Retina (tissue), 1 donor: ENCODE results near the gene MFSD8.
"Not testable (repeated sequence)": the region's sequence is repeated elsewhere in the genome, so short reads cannot be mapped to it uniquely, and the experiment has no call there.

Experiments
- DNase-seq: peaks from one replicate; pipeline ENCODE4 v3.0.0-alpha.2; 2016

The MFSD8 gene

DNA sequence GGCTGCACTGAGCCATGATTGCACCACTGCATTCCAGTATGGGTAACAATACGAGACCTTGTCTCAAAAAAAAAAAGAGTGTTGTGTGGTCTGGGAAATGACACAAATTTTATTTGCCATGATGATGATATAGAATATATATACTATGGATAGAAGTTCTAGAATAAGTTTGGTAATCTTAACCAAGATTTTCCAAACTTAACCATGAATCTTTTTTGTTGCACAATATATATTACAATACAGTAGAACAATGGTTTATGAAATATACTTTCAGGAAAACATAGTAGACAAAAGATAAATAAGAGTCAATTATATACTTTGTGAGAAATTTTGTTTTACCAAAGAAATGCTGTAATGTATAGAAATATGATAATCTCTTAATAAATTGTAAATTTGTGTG lies 34.8 kb downstream of the MFSD8 start:
- DNase-seq, result no peak

DNA sequence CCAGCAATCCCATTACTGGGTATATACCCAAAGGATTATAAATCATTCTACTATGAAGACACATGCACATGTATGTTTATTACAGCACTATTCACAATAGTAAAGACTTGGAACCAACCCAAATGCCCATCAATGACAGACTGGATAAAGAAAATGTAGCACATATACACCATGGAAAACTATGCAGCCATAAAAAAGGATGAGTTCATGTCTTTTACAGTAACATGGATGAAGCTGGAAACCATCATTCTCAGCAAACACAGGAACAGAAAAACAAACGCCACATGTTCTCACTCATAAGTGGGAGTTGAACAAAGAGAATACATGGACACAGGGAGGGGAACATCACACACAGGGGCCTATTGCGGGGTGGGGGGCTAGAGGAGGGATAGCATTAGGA lies 39.3 kb downstream of the MFSD8 start:
- not testable (repeated sequence) for DNase-seq

DNA sequence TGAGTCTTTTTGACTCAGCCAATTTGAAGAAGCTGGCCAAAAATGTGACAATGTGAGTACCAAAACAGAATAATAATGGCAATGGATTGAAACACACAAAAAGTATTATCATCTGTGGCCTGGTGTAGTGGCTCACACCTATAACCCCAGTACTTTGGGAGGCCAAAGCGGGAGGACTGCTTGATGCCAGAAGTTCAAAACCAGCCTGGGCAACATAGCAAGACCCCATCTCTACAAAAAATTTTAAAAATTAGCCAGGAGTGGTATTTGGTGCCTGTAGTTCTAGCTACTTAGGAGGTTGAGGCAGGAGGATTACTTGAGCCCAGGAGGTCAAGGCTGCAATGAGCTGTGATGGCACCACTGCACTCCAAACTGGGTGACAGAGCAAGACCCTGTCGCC lies 42.7 kb downstream of the MFSD8 start:
- DNase-seq, result no peak

DNA sequence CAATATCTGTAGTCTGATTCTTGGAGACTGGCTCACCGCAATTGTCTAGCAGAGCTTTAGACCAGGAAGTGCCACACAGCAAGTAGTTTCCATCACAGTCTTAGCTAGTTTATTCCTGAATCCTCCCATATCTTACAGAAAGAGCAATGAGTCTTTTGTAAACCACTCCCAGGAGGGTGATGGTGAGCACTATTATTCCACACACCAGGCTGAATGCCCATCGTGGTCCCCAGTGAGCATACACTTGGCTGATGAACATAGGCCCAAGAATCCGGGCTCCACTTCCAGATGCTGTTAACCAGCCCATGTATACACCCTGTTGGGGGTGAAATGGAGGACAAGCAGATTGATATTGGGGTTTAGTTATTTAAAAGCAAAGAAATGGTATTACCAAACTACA lies 44.5 kb downstream of the MFSD8 start:
- DNase-seq, result no peak

DNA sequence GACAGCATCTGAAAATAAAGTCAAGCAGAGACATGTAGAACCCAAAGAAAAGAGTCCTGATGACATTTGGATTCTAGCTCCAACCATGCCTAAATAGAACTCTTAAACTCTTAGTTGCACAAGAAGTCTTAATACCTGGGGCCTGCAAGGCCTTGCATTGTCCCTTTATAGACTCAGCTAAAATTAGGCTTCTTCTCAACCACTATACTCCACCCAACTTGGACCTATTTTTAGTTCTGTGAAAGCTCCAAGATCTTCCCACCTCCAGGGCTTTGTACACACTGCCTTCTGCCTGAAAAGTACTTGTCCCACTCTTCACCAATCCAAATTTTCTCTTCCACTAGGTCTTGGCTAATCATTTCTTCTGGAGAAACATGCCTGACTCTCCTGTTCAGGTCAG lies 47.8 kb downstream of the MFSD8 start:
- DNase-seq, result no peak

DNA sequence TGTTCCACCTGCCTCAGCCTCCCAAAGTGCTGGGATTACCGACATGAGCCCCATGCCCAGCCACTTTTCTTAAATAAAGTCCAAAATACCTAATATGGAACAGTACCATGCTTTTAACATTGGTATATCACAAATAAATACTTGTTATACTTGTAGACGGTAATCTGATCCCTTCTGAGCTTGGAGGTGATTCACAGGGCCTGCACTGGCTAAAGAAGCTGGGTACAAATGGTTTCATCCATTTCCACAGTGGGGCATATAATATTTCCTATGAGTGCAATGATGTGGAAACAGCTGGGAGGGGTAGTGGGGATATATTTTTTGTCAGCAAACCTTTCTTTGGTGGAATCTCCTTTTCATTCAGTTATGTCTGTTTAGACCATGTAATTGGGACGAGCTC lies 48.5 kb downstream of the MFSD8 start:
- no peak for DNase-seq

DNA sequence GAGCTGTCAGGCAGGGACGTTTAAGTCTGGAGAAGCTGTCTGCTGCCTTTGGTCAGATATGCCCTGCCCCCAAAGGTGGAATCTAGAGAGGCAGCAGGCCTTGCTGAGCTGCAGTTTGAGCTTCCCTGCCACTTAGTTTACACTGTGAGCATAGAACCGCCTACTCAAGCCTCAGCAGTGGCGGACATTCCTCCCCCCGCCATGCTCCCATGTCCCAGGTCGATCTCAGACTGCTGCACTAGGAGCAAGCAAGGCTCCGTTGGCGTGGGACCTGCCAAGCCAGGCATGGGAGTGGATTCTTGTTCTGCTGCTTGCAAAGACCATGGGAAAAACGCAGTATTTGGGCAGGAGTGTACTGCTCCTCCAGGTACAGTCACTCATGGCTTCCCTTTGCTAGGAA lies 59.9 kb downstream of the MFSD8 start:
- no peak for DNase-seq

DNA sequence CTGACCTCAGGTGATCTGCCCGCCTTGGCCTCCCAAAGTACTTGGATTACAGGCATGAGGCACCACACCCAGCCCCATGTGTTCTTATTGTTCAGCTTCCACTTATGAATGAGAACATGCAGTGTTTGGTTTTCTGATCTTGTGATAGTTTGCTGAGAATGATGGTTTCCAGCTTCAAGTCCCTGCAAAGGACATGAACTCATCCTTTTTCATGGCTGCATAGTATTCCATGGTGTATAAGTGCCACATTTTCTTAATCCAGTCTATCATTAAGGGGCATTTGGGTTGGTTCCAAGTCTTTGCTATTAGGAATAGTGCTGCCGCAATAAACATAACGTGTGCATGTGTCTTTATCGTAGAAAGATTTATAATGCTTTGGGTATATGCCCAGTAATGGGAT lies 65.3 kb downstream of the MFSD8 start:
- DNase-seq, result not testable (repeated sequence)

DNA sequence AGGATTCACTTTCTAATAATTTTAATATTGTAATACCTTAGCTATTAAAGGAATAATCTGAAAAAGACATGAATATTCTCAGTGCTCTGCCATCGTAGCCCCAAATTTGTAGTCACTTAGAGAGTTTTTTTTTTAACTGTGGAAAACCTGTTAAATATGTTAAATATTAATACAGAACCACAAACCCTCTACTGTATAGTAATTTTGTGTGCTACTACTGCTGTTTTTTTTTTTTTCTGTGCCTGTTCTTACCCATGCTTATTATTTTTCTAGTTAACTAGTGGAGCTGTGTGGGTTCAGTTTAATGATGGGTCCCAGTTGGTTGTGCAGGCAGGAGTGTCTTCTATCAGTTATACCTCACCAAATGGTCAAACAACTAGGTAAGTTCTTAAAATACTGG lies 68.4 kb downstream of the MFSD8 start:
- no peak for DNase-seq

DNA sequence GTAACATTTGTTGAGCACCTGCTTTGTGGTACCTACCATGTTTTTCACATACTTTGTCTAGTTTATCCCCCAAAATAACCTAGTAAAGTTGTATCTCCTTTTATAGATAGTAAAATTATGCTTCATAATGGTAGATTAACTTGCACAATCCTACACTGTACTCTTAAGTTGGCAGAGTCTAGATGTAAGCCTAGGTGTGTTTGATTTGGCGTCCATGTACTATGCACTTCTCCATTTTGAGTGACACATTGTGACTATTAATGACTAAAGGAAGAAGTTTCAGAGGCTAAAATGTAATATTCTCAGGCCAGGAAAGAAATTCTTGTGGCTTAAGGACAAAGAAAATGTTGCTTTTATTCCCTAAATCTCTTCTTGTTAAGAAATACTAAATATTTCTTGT lies 68.9 kb downstream of the MFSD8 start:
- no peak for DNase-seq

DNA sequence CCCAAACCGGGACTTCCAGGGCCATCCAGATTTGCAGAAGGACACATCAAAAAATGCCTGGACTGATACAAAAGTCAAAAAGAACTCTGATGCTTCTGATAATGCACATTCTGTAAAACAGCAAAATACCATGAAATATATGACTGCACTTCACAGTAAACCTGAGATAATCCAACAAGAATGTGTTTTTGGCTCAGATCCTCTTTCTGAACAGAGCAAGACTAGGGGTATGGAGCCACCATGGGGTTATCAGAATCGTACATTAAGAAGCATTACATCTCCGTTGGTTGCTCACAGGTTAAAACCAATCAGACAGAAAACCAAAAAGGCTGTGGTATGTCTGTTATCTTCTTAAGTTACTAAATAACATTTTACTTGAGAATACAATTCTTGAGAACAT lies 75.1 kb downstream of the MFSD8 start:
- no peak for DNase-seq

DNA sequence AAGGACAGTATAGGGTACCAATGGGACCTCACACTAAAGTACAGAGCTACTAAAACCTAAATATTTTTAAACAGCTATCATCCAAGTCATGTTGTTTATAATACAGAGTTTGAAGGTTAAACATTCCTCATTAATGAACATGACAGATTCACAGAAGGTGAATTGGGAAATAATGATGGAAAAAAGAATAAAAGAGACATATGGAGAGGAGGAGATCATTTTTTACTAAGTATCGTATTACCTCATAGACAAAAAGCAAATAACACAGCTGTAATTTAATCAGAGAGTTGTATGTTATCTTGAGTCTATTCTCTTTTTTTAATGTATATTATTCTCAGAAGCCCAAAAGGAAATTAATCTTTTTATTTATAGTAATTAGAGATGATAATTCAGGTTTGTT lies 76.4 kb downstream of the MFSD8 start:
- no peak for DNase-seq

DNA sequence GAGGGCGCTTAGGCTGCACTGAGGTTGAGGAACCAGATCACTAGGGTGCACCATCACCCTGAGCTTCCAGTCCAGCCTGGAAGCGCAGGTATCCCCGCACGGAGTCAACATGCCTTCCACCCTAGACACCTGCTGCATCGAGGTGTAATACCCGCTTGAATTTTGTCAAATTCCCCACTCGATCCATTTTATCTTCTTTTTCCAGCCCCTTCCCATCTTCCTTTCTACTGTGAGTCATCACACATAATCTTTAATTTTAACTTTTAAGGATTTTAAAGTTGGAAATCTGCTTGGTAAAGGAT lies 83.5 kb downstream of the MFSD8 start:
- DNase-seq, result no peak

DNA sequence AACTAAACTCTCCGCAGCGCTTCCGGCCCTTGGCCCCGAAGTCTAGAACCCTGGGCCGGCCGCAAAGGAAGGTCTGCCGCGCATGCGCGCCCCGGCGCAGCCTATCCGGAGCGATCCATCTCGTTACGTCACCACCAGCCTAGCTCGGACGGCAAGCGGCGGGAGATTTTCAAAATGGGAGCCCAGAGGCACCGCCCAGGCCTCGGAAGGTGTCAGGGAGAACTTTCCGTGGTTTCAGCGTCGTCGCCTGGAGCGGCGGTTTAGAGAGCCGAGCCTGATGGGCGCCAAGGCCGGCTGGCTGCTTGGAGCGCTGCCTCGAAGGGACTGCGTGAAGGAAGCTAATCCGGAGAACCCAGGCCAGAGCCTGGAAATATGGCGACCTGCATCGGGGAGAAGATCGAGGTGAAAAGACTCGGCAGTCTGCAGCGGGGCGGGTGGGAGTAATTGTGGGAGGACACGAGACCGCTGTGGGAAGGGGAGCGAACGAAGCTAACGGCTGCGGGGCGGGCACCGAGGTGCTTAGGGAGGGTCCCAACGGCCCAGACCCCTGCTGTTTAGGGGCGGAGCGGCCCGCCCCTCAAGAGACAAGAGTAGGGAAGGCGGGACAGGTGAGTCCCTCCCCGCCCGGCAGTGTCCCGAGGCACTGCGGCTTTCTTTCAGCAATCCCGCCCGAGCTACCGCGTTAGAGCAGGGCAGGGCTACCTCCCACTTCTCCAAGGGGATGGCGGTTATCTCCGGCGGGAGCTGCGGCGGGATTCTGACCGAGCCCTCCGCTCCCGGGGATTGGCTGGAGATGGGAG lies 84.0 kb downstream of the MFSD8 start, which contains the start of gene PLK4:
PLK4 (plus strand) TSS at position 131 of the 800 bp plus-strand sequence; CDS start at position 373, 242 bp downstream.
- peak; percentile 96 for DNase-seq

DNA sequence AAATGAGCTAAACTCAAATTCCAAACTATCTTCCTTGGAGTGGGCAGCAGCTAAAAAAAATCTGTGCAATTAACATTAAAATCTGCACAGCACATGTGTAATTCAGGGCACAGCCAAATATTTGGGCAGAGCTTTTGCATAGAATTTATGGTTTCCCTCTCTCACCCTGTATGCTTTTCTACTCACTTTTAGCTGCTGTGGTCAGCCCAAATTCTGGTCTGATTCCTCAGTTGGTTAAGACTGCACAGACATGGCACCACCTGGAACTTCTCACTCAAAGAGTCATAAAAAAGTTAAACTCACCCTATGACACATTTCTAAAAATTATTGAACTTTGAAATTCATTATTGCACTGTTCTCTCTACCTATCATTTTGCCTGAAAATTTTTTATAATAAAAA lies 89.2 kb downstream of the MFSD8 start:
- DNase-seq, result no peak

DNA sequence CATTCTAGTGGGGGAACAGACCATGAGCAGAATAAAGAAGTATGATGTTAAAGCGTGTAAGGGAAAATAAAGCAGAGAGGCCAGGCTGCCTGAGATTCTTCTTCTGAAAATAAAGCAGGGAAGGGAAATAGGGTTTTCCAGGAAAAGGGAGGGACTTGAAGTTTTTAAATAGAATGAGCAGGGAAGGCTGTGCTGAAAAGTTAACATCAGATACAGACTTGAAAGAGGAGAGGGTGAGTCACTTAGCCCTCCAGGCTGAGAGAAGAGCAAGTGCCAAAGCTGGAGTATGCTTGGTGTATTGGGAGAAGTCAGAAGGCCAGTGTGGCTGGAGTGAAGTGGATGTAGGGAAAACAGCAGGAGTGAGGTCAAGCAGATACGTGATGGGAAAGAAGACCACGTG lies 94.3 kb downstream of the MFSD8 start:
- no peak for DNase-seq

DNA sequence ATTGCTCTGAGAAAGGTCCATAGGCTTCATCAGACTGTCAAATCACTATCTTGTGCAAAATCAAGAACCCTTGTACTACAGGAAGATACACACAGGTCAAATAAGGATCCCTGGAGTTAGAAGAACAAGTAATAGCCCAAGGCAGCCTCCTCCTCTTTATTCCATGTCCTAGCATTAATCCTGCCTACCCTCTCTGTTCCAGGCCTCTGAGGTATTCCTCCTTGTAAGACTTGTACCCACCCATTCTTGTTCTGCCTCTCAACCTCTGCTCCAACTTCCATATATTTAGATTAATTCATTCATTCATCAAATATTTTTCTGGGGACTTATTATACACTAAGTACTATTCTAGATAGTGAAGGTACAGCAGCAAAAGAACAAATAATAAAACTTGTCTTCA lies 94.7 kb downstream of the MFSD8 start:
- DNase-seq, result no peak

DNA sequence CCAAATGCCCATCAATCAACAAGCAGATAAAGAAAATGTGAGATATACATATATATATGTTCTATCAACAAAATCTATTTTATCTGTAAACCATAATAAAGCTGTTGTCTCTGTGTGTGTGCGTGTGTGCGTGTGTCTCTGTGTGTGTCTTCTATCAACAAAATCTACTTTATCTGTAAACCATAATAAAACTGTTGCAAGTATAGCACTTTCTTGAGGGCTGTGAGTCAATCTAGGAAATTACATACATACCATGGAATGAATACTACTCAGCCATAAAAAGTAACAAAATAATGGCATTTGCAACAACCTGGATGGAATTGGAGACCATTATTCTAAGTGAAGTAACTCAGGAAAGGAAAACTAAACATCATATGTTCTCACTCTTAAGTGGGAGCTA lies 96.8 kb downstream of the MFSD8 start:
- DNase-seq, result no peak
